HEK293 (cell line): ENCODE data around the gene ZNF18.

ENCODE experiments used
- CTCF ChIA-PET: fragments of 350-600 bp; formaldehyde crosslinking; extraction: SDS; loops from one replicate; lab custom pipeline; 2021; ENCODE audit warnings: antibody characterized with exemption; lab: Yijun Ruan, JAX
- POLR2A ChIA-PET: fragments of 300-600 bp; formaldehyde crosslinking; extraction: SDS; loops from one replicate; lab custom pipeline; 2020; ENCODE audit warnings: antibody characterized with exemption, inconsistent platforms; lab: Yijun Ruan, JAX
- H3K27ac ChIP-seq: fragments of 200-500 bp; sonication (Bioruptor generic); 2 replicates; pipeline ENCODE4 v1.5.1; 2014; ENCODE audit warnings: low read depth, low read length, control low read depth, inconsistent platforms; ENCODE audit errors: extremely low read depth
- H3K36me3 ChIP-seq, 2 experiments: fragments of 200-500 bp in 1 of 2; sonication (Bioruptor generic) in 1 of 2; 1 replicate in 1 of 2; 2 replicates in 1 of 2; pipeline ENCODE4 v1.5.1; 2014 to 2017; ENCODE audit warnings: inconsistent platforms in 2 of 2, low read length in 2 of 2; ENCODE audit not compliant: control insufficient read depth in 2 of 2, insufficient read depth in 1 of 2
- H3K4me1 ChIP-seq: fragments of 200-500 bp; sonication (Bioruptor generic); 2 replicates; pipeline ENCODE4 v1.5.1; 2014; ENCODE audit warnings: mild to moderate bottlenecking, low read length, inconsistent platforms; ENCODE audit not compliant: control insufficient read depth, insufficient read depth
- H3K4me3 ChIP-seq: 2 replicates; pipeline ENCODE4 v1.5.1; 2011; ENCODE audit warnings: low read depth, mild to moderate bottlenecking, control low read depth, low read length, moderate library complexity
- H3K9me3 ChIP-seq: fragments of 200-500 bp; sonication (Bioruptor generic); 2 replicates; pipeline ENCODE4 v1.5.1; 2014; ENCODE audit warnings: low read depth, low read length, inconsistent platforms; ENCODE audit not compliant: control insufficient read depth, insufficient read depth
- HOXA7 ChIP-seq: sonication (generic); formaldehyde crosslinking; IDR thresholded peaks from 2 replicates; pipeline ENCODE4 v1.8.1; 2022; ENCODE audit warnings: missing genetic modification reagents, borderline replicate concordance
- MEIS1 ChIP-seq: sonication (generic); formaldehyde crosslinking; IDR thresholded peaks from 2 replicates; pipeline ENCODE4 v1.8.1; 2022; ENCODE audit warnings: missing genetic modification reagents, mild to moderate bottlenecking, borderline replicate concordance
- SETDB1 ChIP-seq: IDR thresholded peaks from one replicate; pipeline ENCODE4 v1.6.1; 2017; ENCODE audit warnings: mild to moderate bottlenecking, low read length, moderate library complexity, mixed read lengths; ENCODE audit not compliant: insufficient read length
- SP2 ChIP-seq: fragments of 450-650 bp; formaldehyde crosslinking; IDR thresholded peaks from 2 replicates; pipeline ENCODE4 v1.5.1; 2016; ENCODE audit warnings: missing biosample characterization, missing genetic modification characterization
- ZBTB6 ChIP-seq: fragments of 450-650 bp; formaldehyde crosslinking; IDR thresholded peaks from 2 replicates; pipeline ENCODE4 v1.5.1; 2017; ENCODE audit warnings: missing biosample characterization, missing genetic modification characterization
- ZBTB7A ChIP-seq: fragments of 450-650 bp; formaldehyde crosslinking; IDR thresholded peaks from 2 replicates; pipeline ENCODE4 v1.5.1; 2016; ENCODE audit warnings: low read depth, missing biosample characterization, missing genetic modification characterization
- ZFP41 ChIP-seq: fragments of 450-650 bp; formaldehyde crosslinking; IDR thresholded peaks from 2 replicates; pipeline ENCODE4 v1.5.1; 2016; ENCODE audit warnings: missing biosample characterization, missing genetic modification characterization, borderline replicate concordance
- ZIC2 ChIP-seq: fragments of 450-650 bp; formaldehyde crosslinking; IDR thresholded peaks from 2 replicates; pipeline ENCODE4 v1.5.1; 2016; ENCODE audit warnings: missing biosample characterization, missing genetic modification characterization
- ZNF112 ChIP-seq: fragments of 450-650 bp; formaldehyde crosslinking; IDR thresholded peaks from 2 replicates; pipeline ENCODE4 v1.5.0; 2017; ENCODE audit warnings: missing biosample characterization, missing genetic modification characterization
- ZNF133 ChIP-seq: fragments of 450-650 bp; formaldehyde crosslinking; IDR thresholded peaks from 2 replicates; pipeline ENCODE4 v1.5.1; 2016; ENCODE audit warnings: missing biosample characterization, missing genetic modification characterization
- ZNF138 ChIP-seq: fragments of 450-650 bp; formaldehyde crosslinking; IDR thresholded peaks from 2 replicates; pipeline ENCODE4 v1.5.1; 2016; ENCODE audit warnings: missing biosample characterization, missing genetic modification characterization, borderline replicate concordance
- ZNF18 ChIP-seq: fragments of 450-650 bp; formaldehyde crosslinking; IDR thresholded peaks from 2 replicates; pipeline ENCODE4 v1.5.1; 2016; ENCODE audit warnings: missing biosample characterization, missing genetic modification characterization
- ZNF23 ChIP-seq: fragments of 450-650 bp; formaldehyde crosslinking; IDR thresholded peaks from 2 replicates; pipeline ENCODE4 v1.5.1; 2016; ENCODE audit warnings: missing biosample characterization, missing genetic modification characterization, borderline replicate concordance
- ZNF324 ChIP-seq: fragments of 450-650 bp; formaldehyde crosslinking; IDR thresholded peaks from 2 replicates; pipeline ENCODE4 v1.5.1; 2016; ENCODE audit warnings: missing biosample characterization, missing genetic modification characterization
- ZNF350 ChIP-seq: fragments of 450-650 bp; formaldehyde crosslinking; IDR thresholded peaks from 2 replicates; pipeline ENCODE4 v1.5.0; 2017; ENCODE audit warnings: missing biosample characterization, mild to moderate bottlenecking, missing genetic modification characterization
- ZNF423 ChIP-seq: fragments of 450-650 bp; formaldehyde crosslinking; IDR thresholded peaks from 2 replicates; pipeline ENCODE4 v1.5.1; 2016; ENCODE audit warnings: missing biosample characterization, missing genetic modification characterization
- ZNF433 ChIP-seq: fragments of 450-650 bp; formaldehyde crosslinking; IDR thresholded peaks from 2 replicates; pipeline ENCODE4 v1.5.1; 2016; ENCODE audit warnings: missing biosample characterization, missing genetic modification characterization, low read depth
- ZNF529 ChIP-seq: fragments of 450-650 bp; formaldehyde crosslinking; IDR thresholded peaks from 2 replicates; pipeline ENCODE4 v1.5.1; 2017; ENCODE audit warnings: missing genetic modification characterization, missing biosample characterization; ENCODE audit not compliant: insufficient replicate concordance
- ZNF549 ChIP-seq: fragments of 450-650 bp; IDR thresholded peaks from 2 replicates; pipeline ENCODE4 v1.5.1; 2018; ENCODE audit warnings: missing biosample characterization, missing genetic modification characterization, mild to moderate bottlenecking, inconsistent platforms, moderate library complexity
- ZNF580 ChIP-seq: fragments of 450-650 bp; formaldehyde crosslinking; IDR thresholded peaks from 2 replicates; pipeline ENCODE4 v1.5.1; 2016; ENCODE audit warnings: missing biosample characterization, missing genetic modification characterization
- ZNF585B ChIP-seq: fragments of 450-650 bp; formaldehyde crosslinking; IDR thresholded peaks from 2 replicates; pipeline ENCODE4 v1.5.1; 2016; ENCODE audit warnings: missing biosample characterization, missing genetic modification characterization
- ZNF664 ChIP-seq: fragments of 450-650 bp; formaldehyde crosslinking; IDR thresholded peaks from 2 replicates; pipeline ENCODE4 v1.5.1; 2016; ENCODE audit warnings: missing biosample characterization, missing genetic modification characterization
- ZNF837 ChIP-seq: fragments of 450-650 bp; formaldehyde crosslinking; IDR thresholded peaks from 2 replicates; pipeline ENCODE4 v1.5.1; 2016; ENCODE audit warnings: missing biosample characterization, missing genetic modification characterization
- ZSCAN18 ChIP-seq: fragments of 450-650 bp; formaldehyde crosslinking; IDR thresholded peaks from 2 replicates; pipeline ENCODE4 v1.5.1; 2016; ENCODE audit warnings: missing biosample characterization, missing genetic modification characterization
- ZSCAN30 ChIP-seq: fragments of 450-650 bp; IDR thresholded peaks from 2 replicates; pipeline ENCODE4 v1.5.1; 2018; ENCODE audit warnings: missing biosample characterization, mild to moderate bottlenecking, missing genetic modification characterization, moderate library complexity

ZNF18 gene

GRCh38 chr17:11954936-11955335, 42.3 kb downstream of the ZNF18 start (continued):
- TF ChIP-seq ZNF423 (tag by site-specific recombination) (no peak), ZNF664 (tag by site-specific recombination) (no peak), ZNF138 (tag by site-specific recombination) (no peak), ZNF433 (tag by site-specific recombination) (no peak), ZNF549 (tag by site-specific recombination) (no peak), ZNF350 (no peak), ZIC2 (no peak), ZBTB6 (tag by site-specific recombination) (no peak), ZBTB7A (tag by site-specific recombination) (no peak)

GRCh38 chr17:11953924-11954323, 43.4 kb downstream of the ZNF18 start:
- TF ChIP-seq ZNF133 (tag by site-specific recombination) (peak; percentile 94), ZNF585B (tag by site-specific recombination) (no peak), SETDB1 (peak; percentile 65)
- Histone ChIP-seq H3K4me3 (no peak overlapping the region), H3K36me3 (no peaks in the 10 kb centered on the region), H3K9me3 (no peaks in the 10 kb centered on the region), H3K4me1 (no peaks in the 10 kb centered on the region), H3K27ac (no peak overlapping the region)
- POLR2A ChIA-PET, result interaction anchor here (0.6 kb wide), 1 partner anchor 55 kb away, joined by 3 read pairs; no protein-coding TSS in a partner anchor
- CTCF ChIA-PET, result interaction anchor here (0.6 to 1.0 kb wide), 3 partner anchors 19 to 1217 kb away, joined by 3 to 4 read pairs (median 3); no protein-coding TSS in a partner anchor

- ChIA-PET CTCF (interaction anchor here (1.7 kb wide), 1 partner anchor 17 kb away, joined by 10 read pairs; no protein-coding TSS in a partner anchor), POLR2A (no interaction called here)
- Histone ChIP-seq H3K9me3 (no peaks in the 10 kb centered on the region), H3K4me1 (no peaks in the 10 kb centered on the region), H3K36me3 (no peaks in the 10 kb centered on the region), H3K27ac (no peak overlapping the region), H3K4me3 (no peak overlapping the region)
- no peak for TF ChIP-seq ZNF324 (tag by site-specific recombination)
- no peak for TF ChIP-seq ZNF112 (tag by site-specific recombination)
- TF ChIP-seq SP2, result no peak
- no peak for TF ChIP-seq ZSCAN18
- TF ChIP-seq SETDB1, result no peak
- TF ChIP-seq ZNF23 (tag by site-specific recombination), result no peak
- TF ChIP-seq ZNF529, result no peak
- TF ChIP-seq ZNF580 (tag by site-specific recombination), result no peak
- no peak for TF ChIP-seq ZFP41 (tag by site-specific recombination)
- no peak for TF ChIP-seq ZNF837
- TF ChIP-seq HOXA7, result no peak
- no peak for TF ChIP-seq MEIS1 (CRISPR knock-in tag)
- TF ChIP-seq ZSCAN30 (tag by site-specific recombination), result no peak
- no peak for TF ChIP-seq ZNF18
Observed at GRCh38 chr17:11952610-11953009, 44.7 kb downstream of the ZNF18 start.
